COR-L47 (cell line): ENCODE measurements around the gene PDE4DIP.
"Not testable (repeated sequence)": the region's sequence is repeated elsewhere in the genome, so short reads cannot be mapped to it uniquely, and the experiment has no call there.

Source experiments
- DNase-seq: peaks from one replicate; lab custom pipeline; 2025; lab: John Stamatoyannopoulos, UW

The PDE4DIP gene

GRCh38 chr1:148921047-148921446, 76.8 kb downstream of the PDE4DIP start:
- DNase-seq, result not testable (repeated sequence)

DNA sequence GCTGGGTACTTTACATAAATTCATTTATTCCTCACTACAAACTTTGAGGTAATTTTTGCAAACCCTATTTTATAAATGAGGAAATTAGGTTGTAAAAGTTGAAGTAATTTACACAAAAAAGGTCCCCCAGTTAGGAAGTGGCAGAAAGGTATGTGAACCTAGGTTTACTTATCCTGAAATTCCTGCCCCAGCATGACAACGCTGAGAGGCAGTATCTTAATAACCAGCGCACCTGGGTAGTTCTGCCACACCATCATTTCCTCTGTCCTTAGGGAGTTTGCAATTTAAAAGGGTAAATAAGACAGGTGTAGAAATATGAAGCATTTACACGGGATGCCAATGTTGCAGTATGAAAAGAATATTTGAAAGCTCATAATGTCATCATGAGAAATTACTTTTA, 79.6 kb downstream of the PDE4DIP start:
- not testable (repeated sequence) for DNase-seq

GRCh38 chr1:148927645-148928044, 83.4 kb downstream of the PDE4DIP start:
- not testable (repeated sequence) for DNase-seq

GRCh38 chr1:148929253-148929652, 85.0 kb downstream of the PDE4DIP start:
- not testable (repeated sequence) for DNase-seq

GRCh38 chr1:148935381-148936002, 91.3 kb downstream of the PDE4DIP start:
- DNase-seq, result not testable (repeated sequence)

DNA sequence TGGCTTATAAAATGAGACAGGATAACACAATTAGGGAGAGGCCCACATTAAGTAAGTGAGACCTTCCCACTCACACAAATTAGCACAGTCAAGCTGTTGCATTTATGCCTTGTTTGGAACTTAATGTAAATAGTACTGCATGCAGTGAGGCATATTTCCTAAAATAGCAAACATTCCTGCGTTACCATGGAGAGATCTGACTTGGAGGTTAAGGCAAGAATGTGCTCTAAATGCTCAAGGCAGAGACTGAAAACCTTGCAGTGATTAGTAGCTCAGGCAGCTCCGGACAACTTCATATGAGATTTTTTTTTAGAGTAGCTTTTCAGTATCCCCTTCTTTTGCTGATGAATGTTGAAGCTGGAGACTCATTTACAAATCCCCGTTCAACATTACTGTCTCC, 98.7 kb downstream of the PDE4DIP start:
- not testable (repeated sequence) for DNase-seq

DNA sequence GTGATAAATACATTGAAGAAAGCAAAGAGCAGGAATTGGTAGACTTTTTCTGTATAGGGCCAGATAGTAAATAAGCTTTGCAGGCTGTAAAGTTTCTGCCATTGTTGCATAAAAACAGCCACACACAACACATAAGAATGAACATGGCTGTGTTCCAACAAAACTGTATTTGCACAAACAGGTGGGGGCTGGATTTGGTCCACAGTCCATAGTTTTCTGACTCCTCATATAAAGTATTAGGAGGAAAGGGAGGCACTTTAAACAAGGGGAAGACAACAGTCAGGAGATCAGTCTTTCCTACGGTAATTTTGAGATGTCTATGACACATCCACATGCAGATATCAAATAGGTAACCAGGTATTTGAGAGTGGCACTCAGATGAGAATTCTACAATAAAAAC, 100.9 kb downstream of the PDE4DIP start:
- not testable (repeated sequence) for DNase-seq

GRCh38 chr1:148948768-148949167, 104.5 kb downstream of the PDE4DIP start:
- DNase-seq, result not testable (repeated sequence)

DNA sequence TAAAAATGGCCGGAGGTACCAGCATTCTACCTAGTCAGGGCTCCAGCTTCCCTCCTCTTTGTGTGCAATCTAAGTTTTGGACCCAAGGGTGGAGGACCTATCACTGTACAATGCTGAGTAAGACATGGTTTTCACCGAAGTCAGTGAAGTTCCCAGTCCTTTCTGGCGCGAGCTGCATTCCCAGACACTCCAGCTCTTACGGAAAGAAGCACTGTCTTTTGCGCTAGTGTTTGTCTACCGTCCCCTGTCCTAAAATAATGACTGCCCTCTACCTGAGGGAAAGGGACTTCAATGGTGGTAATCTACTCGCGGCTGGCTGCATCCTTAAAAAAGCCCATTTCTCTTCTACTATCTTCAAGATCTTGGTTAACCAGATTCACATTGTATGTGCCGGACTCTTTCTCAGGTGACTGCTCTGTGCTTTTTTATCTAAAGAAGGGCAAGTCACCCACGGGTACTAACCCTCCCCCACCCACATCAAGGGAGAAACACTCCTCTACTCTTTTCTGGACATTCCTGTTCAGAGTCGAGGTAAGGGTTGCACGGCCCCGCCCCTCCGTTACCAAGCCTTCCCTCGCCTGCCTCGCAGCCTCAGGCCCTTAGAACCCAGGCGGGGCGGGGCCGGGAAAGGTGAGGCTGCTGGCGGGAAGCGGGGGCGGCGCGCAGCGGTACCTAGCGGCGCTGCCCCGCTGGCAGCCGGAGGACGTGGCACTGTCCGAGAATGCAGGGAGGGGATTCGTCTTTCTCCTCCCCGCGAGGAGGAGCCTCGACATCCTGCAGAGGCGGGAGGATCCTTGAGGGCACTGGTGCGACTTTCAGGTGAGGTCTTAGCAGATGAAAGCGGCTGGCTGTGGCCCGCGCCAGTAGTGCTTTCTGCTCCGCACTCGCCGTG, 107.4 kb downstream of the PDE4DIP start:
- DNase-seq, result peak; percentile 57

DNA sequence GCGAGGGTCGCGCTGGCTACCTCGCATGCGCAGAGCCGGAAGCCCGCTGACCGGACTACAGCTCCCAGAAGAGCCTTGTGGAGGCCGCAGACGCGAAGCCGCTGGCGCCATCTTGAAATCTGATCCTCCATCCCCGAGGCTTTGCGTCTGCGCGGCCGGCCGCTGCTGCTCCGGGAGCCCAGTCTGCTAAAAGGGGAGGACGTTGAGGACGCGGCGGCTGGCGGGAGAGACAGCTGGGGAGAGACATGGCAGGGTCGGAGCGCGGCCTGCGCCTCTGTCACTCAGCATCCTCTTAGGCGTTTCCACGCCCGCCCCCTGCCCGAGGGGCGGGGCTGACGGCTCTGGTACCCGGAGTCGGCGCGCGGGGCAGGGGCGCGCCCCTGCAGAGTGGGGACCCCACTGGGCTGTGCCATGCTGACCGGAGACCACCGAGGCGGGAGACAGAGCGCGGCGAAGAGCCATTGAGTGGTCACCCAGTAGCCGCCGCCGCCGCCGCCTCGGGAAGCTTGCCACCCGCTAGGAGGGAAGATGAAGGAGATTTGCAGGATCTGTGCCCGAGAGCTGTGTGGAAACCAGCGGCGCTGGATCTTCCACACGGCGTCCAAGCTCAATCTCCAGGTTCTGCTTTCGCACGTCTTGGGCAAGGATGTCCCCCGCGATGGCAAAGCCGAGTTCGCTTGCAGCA, 108.2 kb downstream of the PDE4DIP start:
- not testable (repeated sequence) for DNase-seq

GRCh38 chr1:148952938-148953616, 108.8 kb downstream of the PDE4DIP start:
- not testable (repeated sequence) for DNase-seq

- DNase-seq, result not testable (repeated sequence)
Observed at GRCh38 chr1:148953730-148954129, 109.5 kb downstream of the PDE4DIP start.

DNA sequence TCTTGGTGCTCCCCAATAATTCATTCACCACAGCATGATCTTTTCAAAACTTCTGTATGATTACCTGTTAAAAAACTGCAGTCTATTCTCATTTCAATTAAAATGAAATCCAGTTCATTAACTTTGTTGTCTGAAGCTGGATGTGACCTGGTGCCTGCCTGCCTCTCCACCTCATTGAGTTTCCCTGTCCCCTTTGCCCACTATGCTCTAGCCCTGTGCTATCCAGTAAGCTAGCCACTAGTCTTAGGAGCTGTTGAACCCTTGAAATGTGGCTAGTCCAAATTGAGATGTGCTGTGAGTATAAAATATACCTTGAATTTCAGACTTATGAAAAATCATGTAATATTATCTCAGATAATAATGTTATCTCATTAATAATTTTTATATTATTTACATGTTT, 114.1 kb downstream of the PDE4DIP start:
- DNase-seq, result not testable (repeated sequence)

DNA sequence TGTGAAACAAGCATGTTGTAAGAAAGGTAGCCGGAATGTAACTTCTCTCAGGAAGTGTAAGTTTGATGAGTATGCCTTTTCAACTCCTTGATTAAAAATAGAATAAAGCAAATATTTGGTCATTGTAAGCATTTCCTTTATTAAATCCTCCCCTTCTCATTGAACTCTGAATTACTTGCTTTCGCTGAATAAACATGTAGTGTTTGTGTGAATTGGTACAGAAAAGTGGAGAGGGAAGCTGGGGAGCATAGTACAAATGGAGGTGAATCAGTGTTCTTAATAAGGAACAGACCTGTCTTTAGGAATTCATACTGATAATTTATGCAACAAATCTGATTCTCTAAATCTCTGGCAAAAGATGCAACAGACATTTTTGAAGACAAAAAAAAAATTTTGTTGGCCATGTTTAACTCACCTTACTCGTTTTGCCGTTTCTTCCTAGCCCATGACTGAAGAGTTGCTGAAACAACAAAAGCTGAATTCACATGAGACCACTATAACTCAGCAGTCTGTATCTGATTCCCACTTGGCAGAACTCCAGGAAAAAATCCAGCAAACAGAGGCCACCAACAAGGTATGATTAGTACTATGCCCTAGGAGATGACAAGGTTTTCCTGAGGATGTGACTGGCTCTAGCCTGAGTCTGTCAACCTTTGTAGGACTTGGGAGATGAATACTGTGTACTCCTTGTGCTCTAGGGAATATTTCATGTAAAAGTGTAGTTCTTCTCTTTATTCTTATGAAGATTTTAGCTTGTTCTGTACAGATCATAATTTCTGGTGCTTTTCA, 116.2 kb downstream of the PDE4DIP start:
- not testable (repeated sequence) for DNase-seq

DNA sequence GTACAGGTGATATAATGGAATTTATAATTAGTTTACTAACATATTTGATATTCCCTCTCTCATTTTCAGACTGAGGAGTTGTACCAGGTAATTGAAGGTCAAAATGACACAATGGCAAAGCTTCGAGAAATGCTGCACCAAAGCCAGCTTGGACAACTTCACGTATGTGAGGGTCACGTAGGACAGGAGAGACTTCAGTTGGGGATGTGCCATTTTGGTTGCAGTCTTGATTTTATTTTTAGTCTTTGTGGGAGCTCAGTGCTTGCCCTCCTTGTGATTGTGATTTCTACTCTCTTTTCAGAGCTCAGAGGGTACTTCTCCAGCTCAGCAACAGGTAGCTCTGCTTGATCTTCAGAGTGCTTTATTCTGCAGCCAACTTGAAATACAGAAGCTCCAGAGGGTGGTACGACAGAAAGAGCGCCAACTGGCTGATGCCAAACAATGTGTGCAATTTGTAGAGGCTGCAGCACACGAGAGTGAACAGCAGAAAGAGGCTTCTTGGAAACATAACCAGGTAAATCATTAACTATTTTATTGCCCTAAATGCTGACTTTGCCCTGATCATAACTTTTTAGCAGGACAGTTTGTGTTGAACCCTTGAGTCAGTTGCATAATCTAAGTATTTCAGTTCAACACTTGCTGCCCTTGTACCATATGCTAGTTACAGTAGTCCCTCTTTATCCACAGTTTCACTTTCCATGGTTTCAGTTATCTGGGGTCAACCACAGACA, 118.1 kb downstream of the PDE4DIP start:
- DNase-seq, result not testable (repeated sequence)

DNA sequence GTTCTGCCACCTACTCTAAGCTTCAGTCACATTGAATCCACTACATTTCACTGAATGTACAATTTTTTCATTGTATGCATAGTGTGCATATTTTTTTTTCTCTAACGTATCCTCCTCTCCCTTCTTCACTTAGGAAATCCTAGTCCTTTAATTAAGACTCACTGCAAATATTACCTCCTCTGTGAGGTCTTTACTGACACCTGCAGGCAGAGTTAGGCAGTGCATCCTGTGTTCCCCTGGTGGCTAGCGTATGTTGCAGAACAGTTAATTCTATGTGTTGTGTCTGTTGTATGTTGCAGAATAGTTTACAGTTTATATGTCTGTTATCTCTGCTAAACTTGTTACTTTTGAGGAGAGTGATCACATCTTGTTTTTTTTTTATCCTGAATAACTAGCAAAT, 121.9 kb downstream of the PDE4DIP start:
- DNase-seq, result not testable (repeated sequence)

DNA sequence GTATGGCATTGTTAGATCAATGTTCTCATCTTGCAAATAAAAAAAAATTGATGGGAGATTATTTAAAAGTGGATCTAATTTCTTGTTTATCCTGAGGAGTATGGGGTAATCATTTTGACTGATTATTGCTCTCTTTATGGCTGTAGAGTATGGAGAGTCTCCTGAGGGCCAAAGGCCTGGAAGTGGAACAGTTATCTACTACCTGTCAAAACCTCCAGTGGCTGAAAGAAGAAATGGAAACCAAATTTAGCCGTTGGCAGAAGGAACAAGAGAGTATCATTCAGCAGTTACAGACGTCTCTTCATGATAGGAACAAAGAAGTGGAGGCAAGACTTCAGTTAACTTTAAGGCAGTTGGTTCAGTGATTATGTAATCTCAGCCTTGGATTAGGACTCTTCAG, 123.4 kb downstream of the PDE4DIP start:
- not testable (repeated sequence) for DNase-seq

GRCh38 chr1:148968682-148969081, 124.5 kb downstream of the PDE4DIP start:
- DNase-seq, result not testable (repeated sequence)

GRCh38 chr1:148969126-148969525, 124.9 kb downstream of the PDE4DIP start:
- not testable (repeated sequence) for DNase-seq

DNA sequence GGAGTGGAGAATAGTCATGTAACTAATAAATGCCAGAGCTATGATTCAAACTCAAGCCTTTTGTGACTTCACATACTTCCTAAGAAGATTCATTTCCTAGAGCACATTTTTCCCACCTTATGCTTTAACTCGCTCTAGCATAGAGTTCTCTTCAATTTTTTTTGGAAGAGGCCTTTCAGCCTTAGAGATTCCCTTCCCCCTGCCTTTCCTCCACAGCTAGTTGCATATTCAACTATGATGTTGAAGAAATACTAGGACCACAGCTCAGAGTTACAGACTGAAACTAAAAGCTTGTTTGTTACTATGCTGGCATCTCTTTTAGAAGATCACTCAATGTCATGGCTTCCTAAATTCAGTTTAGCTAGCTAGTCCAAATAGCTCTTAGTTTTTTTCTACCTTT, 131.2 kb downstream of the PDE4DIP start:
- DNase-seq, result not testable (repeated sequence)
